Transverse colon (tissue), 4 donors: ENCODE data around the gene CD14. TPM values are rescaled to one million over a fixed set of nuclear protein-coding genes. Genes with fewer than 3 reads are reported as not detected.

ENCODE experiments used
- DNase-seq: peaks from one replicate; pipeline ENCODE4 v3.0.0-alpha.2; 2019
- H3K27ac ChIP-seq, 4 donors: fragments of 200-600 bp; sonication (generic); 2 replicates each; pipeline ENCODE4 v1.5.1; 2016 to 2018; ENCODE audit warnings: inconsistent platforms in 4 of 4
- H3K27me3 ChIP-seq: fragments of 200-600 bp; sonication (generic); 2 replicates; pipeline ENCODE4 v1.5.1; 2017; ENCODE audit warnings: inconsistent platforms
- H3K36me3 ChIP-seq, 4 donors: fragments of 200-600 bp; sonication (generic); 2 replicates each; pipeline ENCODE4 v1.5.1; 2017 to 2019; ENCODE audit warnings: inconsistent platforms in 4 of 4
- H3K4me1 ChIP-seq, 4 donors: fragments of 200-600 bp; sonication (generic); 2 replicates each; pipeline ENCODE4 v1.5.1; 2017 to 2020; ENCODE audit warnings: inconsistent platforms in 4 of 4
- H3K4me3 ChIP-seq, 4 donors: fragments of 200-600 bp; sonication (generic); 1 replicate in 1 of 4; 2 replicates in 3 of 4; pipeline versions ENCODE4 v1.5.1 to v1.6.1; 2017 to 2019; ENCODE audit warnings: inconsistent platforms in 4 of 4
- H3K9me3 ChIP-seq, 2 donors: fragments of 200-600 bp; sonication (generic); 2 replicates each; pipeline ENCODE4 v1.5.1; 2017 to 2019; ENCODE audit warnings: inconsistent platforms in 2 of 2
- CTCF ChIP-seq, 5 experiments: fragments of 200-600 bp in 3 of 5; fragments of 450-650 bp in 2 of 5; sonication (generic) in 3 of 5; IDR thresholded peaks; 1 replicate in 2 of 5; 2 replicates in 3 of 5; pipeline ENCODE4 v1.5.1; 2016 to 2017; ENCODE audit warnings: antibody characterized with exemption in 5 of 5, inconsistent platforms in 3 of 5, mild to moderate bottlenecking in 2 of 5, moderate library complexity in 1 of 5
- EP300 ChIP-seq: sonication (generic); formaldehyde crosslinking; IDR thresholded peaks from one replicate; pipeline ENCODE4 v1.6.1; 2017; ENCODE audit warnings: antibody characterized with exemption, low read depth
- POLR2A ChIP-seq: fragments of 450-650 bp; IDR thresholded peaks from one replicate; pipeline ENCODE4 v1.6.1; 2016; ENCODE audit warnings: antibody characterized with exemption, mild to moderate bottlenecking, moderate library complexity
- POLR2AphosphoS5 ChIP-seq, 3 donors: sonication (generic); formaldehyde crosslinking; IDR thresholded peaks; one replicate each; pipeline ENCODE4 v1.6.1; 2016; ENCODE audit warnings: antibody characterized with exemption in 3 of 3
- WGBS, 2 donors: methylation state at CpG; one replicate each; pipeline ENCODE4 v1.1.5; 2018; ENCODE audit warnings: low coverage in 1 of 2; 5-methylcytosine and 5-hydroxymethylcytosine counted together
- in situ Hi-C, 4 donors: fragments of 200-750 bp; cut with MboI; loops; one replicate each; pipeline versions ENCODE4 v1.15.0 to v1.15.1; 2017; ENCODE audit warnings: low sequenced_read_pairs in 3 of 4, low pct_ligation_motif_present in 1 of 4, low pct_unique_long_range_greater_than_20kb in 1 of 4
- intact Hi-C: fragments of 100-400 bp; cut with DNase I; formaldehyde crosslinking; loops from one replicate; pipeline ENCODE4 v1.15.1; 2023; ENCODE audit warnings: low total_unique reads
- total RNA-seq, 4 donors: library from RNA; depleted of rRNA; stranded (reverse); fragments of >200 nt; gene quantifications; one replicate each; pipeline ENCODE4 v1.1.0, GENCODE V29; 2016

Gene CD14
- total RNA-seq, 4 donors from 2014 or later = 3.6 to 92.4 (median 45.6) TPM

- no peaks in the 10 kb centered on the region for H3K36me3 ChIP-seq
- no peak overlapping the region for H3K27ac ChIP-seq
- H3K9me3 ChIP-seq = no peaks in the 10 kb centered on the region
- no peak for TF ChIP-seq EP300
- intact Hi-C loops (no loop called here), in situ Hi-C loops (no loop called here)
- H3K27me3 ChIP-seq = no peaks in the 10 kb centered on the region
- 70 to 80% methylated on average over 2 to 5 of the region's 5 CpGs for WGBS, 2 donors
- H3K4me3 ChIP-seq = no peak overlapping the region
- H3K4me1 ChIP-seq = peaks cover 0 to 24% (median 0%) of the 10 kb centered on the region in 4 donors
- DNase-seq = no peak
Observed at GRCh38 chr5:140591747-140592372, 41.1 kb downstream of the CD14 start.

DNA sequence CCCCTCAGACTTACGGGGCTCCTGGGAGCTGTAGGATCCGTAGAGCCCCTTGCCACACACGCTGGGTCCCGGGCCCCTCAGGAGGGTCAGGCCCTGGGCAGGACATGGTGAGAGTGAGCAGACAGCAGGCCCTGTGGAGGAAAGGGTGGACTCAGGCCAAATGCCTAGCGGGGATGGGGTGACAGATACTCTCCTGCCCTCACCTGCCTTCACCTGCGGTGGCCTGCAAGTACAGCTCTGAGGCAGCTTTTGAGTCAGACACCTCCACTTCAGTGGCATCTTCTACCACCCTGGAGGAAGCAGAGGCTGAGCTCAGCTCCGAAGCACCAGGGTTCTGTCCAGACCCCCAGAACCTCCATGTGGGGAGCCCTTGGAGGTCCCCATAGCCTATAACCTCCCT is 42.1 kb downstream of the CD14 start:
- no peak for DNase-seq
- whole genome bisulfite sequencing, 2 donors = 89% methylated on average over 6 of the region's 7 CpGs; no CpG with 5 or more reads in 1 of the 2 donors
- Histone ChIP-seq H3K36me3 (no peaks in the 10 kb centered on the region), H3K27me3 (no peaks in the 10 kb centered on the region), H3K4me3 (no peak overlapping the region), H3K4me1 (peaks cover 0 to 24% (median 0%) of the 10 kb centered on the region in 4 donors), H3K27ac (no peak overlapping the region), H3K9me3 (no peaks in the 10 kb centered on the region)
- in situ Hi-C loops (no loop called here), intact Hi-C loops (no loop called here)
- TF ChIP-seq POLR2AphosphoS5 (IDR thresholded peaks at IDR 0.05) (no peak), POLR2A (no peak), EP300 (no peak), CTCF (IDR thresholded peaks at IDR 0.05) (no peak)

- in situ Hi-C loops (no loop called here), intact Hi-C loops (no loop called here)
- 56 to 66% methylated on average over 5 of the region's 5 CpGs for WGBS, 2 donors
- peak overlapping the region; percentile 25 to 43 (median 32) for H3K27ac ChIP-seq
- H3K36me3 ChIP-seq = no peaks in the 10 kb centered on the region
- no peaks in the 10 kb centered on the region for H3K27me3 ChIP-seq
- H3K9me3 ChIP-seq = no peaks in the 10 kb centered on the region
- no peak for DNase-seq
- H3K4me1 ChIP-seq = peaks cover 0 to 12% (median 0%) of the 10 kb centered on the region in 4 donors
- TF ChIP-seq POLR2AphosphoS5 (IDR thresholded peaks at IDR 0.05) (no peak), EP300 (no peak)
- H3K4me3 ChIP-seq = no peak overlapping the region
Observed at GRCh38 chr5:140588311-140589070, 44.5 kb downstream of the CD14 start.

DNA sequence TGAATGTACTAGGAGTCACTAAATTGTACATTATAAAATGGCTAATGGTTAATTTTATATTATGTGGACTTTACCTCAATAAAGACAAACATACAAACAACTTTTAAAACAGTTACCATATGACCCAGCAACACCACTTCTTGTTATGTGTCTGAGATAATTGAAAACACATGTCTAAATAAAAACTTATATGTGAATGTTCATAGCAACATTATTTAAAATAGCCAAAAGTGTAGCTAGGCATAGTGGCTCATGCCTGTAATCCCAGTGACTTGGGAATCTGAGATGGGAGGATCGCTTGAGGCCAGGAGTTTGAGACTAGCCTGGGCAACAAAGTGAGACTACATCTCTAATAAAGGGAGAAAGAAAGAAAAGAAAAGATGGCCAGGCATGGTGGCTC is 45.5 kb downstream of the CD14 start:
- H3K36me3 ChIP-seq = no peaks in the 10 kb centered on the region
- no peaks in the 10 kb centered on the region for H3K27me3 ChIP-seq
- in situ Hi-C loops = no loop called here
- no peak overlapping the region for H3K4me3 ChIP-seq
- intact Hi-C loops = no loop called here
- TF ChIP-seq POLR2A = no peak
- no peak for TF ChIP-seq POLR2AphosphoS5 (IDR thresholded peaks at IDR 0.05)
- TF ChIP-seq EP300 = no peak
- TF ChIP-seq CTCF (IDR thresholded peaks at IDR 0.05) = no peak
- H3K4me1 ChIP-seq = peaks cover 0 to 12% (median 0%) of the 10 kb centered on the region in 4 donors
- DNase-seq = no peak
- WGBS, 2 donors = 96% methylated on average over 1 of the region's 1 CpG; no CpG with 5 or more reads in 1 of the 2 donors
- H3K27ac ChIP-seq = no peak overlapping the region
- H3K9me3 ChIP-seq = no peaks in the 10 kb centered on the region

Other genes with a start within 250 kb of the CD14 start
- gene ANKHD1, start 231.3 kb downstream of the CD14 start, total RNA-seq = 100 to 1,000 TPM; 113 to 212 (median 164) TPM
- 10 to 100 TPM in 3 of 4 donors, not detected in 1; 18.0 to 56.0 (median 27.5) TPM for gene EIF4EBP3, start 85.5 kb downstream of the CD14 start, total RNA-seq
- gene SRA1, start 75.7 kb downstream of the CD14 start, total RNA-seq = 10 to 100 TPM; 19.9 to 36.3 (median 26.5) TPM
- gene APBB3, start 68.6 kb downstream of the CD14 start, total RNA-seq = 10 to 100 TPM; 20.1 to 42.5 (median 37.4) TPM
- gene SLC35A4, start 68.3 kb downstream of the CD14 start, total RNA-seq = 10 to 100 TPM; 39.4 to 75.5 (median 52.6) TPM
- gene TMCO6, start 6.3 kb upstream of the CD14 start, total RNA-seq = 10 to 100 TPM in 3 of 4 donors, under 1 TPM in 1; 0.75 to 99.2 (median 40.2) TPM
- gene NDUFA2, start 14.5 kb upstream of the CD14 start, total RNA-seq = 100 to 1,000 TPM in 2 of 4 donors, 10 to 100 TPM in 2; 70.8 to 586 (median 90.7) TPM
- 100 to 1,000 TPM in 2 of 4 donors, 10 to 100 TPM in 2; 70.8 to 147 (median 100) TPM for gene IK, start 14.7 kb upstream of the CD14 start, total RNA-seq
- gene WDR55, start 31.7 kb upstream of the CD14 start, total RNA-seq = 10 to 100 TPM; 33.3 to 76.6 (median 36.1) TPM
- 1 to 10 TPM in 3 of 4 donors, under 1 TPM in 1; 0.40 to 4.9 (median 2.3) TPM for gene DND1, start 40.4 kb upstream of the CD14 start, total RNA-seq
- gene HARS1, start 58.2 kb upstream of the CD14 start, total RNA-seq = 10 to 100 TPM; 39.6 to 51.6 (median 43.9) TPM
- gene HARS2, start 58.3 kb upstream of the CD14 start, total RNA-seq = 10 to 100 TPM; 30.3 to 60.6 (median 41.4) TPM
- 10 to 100 TPM in 3 of 4 donors, 1 to 10 TPM in 1; 6.7 to 41.3 (median 23.1) TPM for gene ZMAT2, start 67.3 kb upstream of the CD14 start, total RNA-seq
- gene PCDHA1, start 153.0 kb upstream of the CD14 start, total RNA-seq = under 1 TPM in 1 of 4 donors, not detected in 3; 0.14 TPM
- gene PCDHA2, start 161.7 kb upstream of the CD14 start, total RNA-seq = under 1 TPM in 2 of 4 donors, not detected in 2; 0.14 to 0.32 TPM
- 1 to 10 TPM in 1 of 4 donors, under 1 TPM in 2, not detected in 1; 0.32 to 8.8 (median 0.41) TPM for gene PCDHA3, start 167.9 kb upstream of the CD14 start, total RNA-seq
- gene PCDHA4, start 173.9 kb upstream of the CD14 start, total RNA-seq = 1 to 10 TPM in 3 of 4 donors, under 1 TPM in 1; 0.79 to 7.9 (median 2.4) TPM
- under 1 TPM in 2 of 4 donors, not detected in 2; 0.79 to 0.96 TPM for gene PCDHA5, start 188.4 kb upstream of the CD14 start, total RNA-seq
- 1 to 10 TPM in 2 of 4 donors, under 1 TPM in 1, not detected in 1; 0.64 to 3.0 (median 1.2) TPM for gene PCDHA6, start 194.8 kb upstream of the CD14 start, total RNA-seq
- 1 to 10 TPM in 2 of 4 donors, under 1 TPM in 1, not detected in 1; 0.37 to 1.4 (median 1.1) TPM for gene PCDHA7, start 201.1 kb upstream of the CD14 start, total RNA-seq
- 1 to 10 TPM in 1 of 4 donors, under 1 TPM in 1, not detected in 2; 0.79 to 1.2 TPM for gene PCDHA8, start 208.0 kb upstream of the CD14 start, total RNA-seq
- under 1 TPM; 0.37 to 1.00 (median 0.58) TPM for gene PCDHA9, start 215.2 kb upstream of the CD14 start, total RNA-seq
- under 1 TPM in 2 of 4 donors, not detected in 2; 0.68 to 0.79 TPM for gene PCDHA10, start 222.7 kb upstream of the CD14 start, total RNA-seq
- gene PCDHA11, start 235.8 kb upstream of the CD14 start, total RNA-seq = 1 to 10 TPM in 1 of 4 donors, under 1 TPM in 1, not detected in 2; 0.48 to 1.2 TPM
- under 1 TPM in 3 of 4 donors, not detected in 1; 0.55 to 0.80 (median 0.64) TPM for gene PCDHA12, start 242.1 kb upstream of the CD14 start, total RNA-seq
- gene PCDHA13, start 248.9 kb upstream of the CD14 start, total RNA-seq = under 1 TPM in 2 of 4 donors, not detected in 2; 0.32 to 0.55 TPM